PC-9 (cell line): ENCODE results near the gene CHKB.

Source experiments
- CTCF ChIP-seq: fragments of 200-600 bp; sonication (generic); conservative IDR thresholded peaks from 2 replicates; pipeline ENCODE4 v1.6.1; 2017; ENCODE audit warnings: mixed run types, antibody characterized with exemption, mild to moderate bottlenecking, moderate library complexity
- EZH2 ChIP-seq: fragments of 200-600 bp; sonication (generic); IDR thresholded peaks from 2 replicates; pipeline ENCODE4 v1.8.0; 2017; ENCODE audit warnings: antibody characterized with exemption, low read depth

- TF ChIP-seq CTCF (no peak), EZH2 (no peak)
Measured at GRCh38 chr22:50548921-50549790, 33.5 kb downstream of the CHKB start.
